ENCODE measurements around the gene OXNAD1.

The OXNAD1 gene

GRCh38 chr3:16331319-16331883, 66.4 kb downstream of the OXNAD1 start:
- Histone ChIP-seq H3K9ac (no peak overlapping the region), H3K36me3 (ENCODE audit: control insufficient read depth, insufficient read depth, low read length) (no peaks in the 10 kb centered on the region), H3K79me2 (no peaks in the 10 kb centered on the region), H3K27me3 (ENCODE audit: control insufficient read depth, insufficient read depth, low read length) (no peaks in the 10 kb centered on the region), H3K4me1 (no peaks in the 10 kb centered on the region), H3K27ac (no peak overlapping the region), H3K9me3 (ENCODE audit: control insufficient read depth, low read length) (no peaks in the 10 kb centered on the region), H2AFZ (no peak overlapping the region), H3K4me2 (ENCODE audit: low read length) (no peak overlapping the region), H3K4me3 (ENCODE audit: low read depth, low read length) (no peak overlapping the region)
- no peak for TF ChIP-seq CTCF (IDR thresholded peaks at IDR 0.05)

GRCh38 chr3:16332904-16333426, 68.0 kb downstream of the OXNAD1 start:
- H3K36me3 ChIP-seq (ENCODE audit: control insufficient read depth, insufficient read depth, low read length) = no peaks in the 10 kb centered on the region
- no peak for TF ChIP-seq CTCF (IDR thresholded peaks at IDR 0.05)
- H3K9ac ChIP-seq = no peak overlapping the region
- no peaks in the 10 kb centered on the region for H3K9me3 ChIP-seq (ENCODE audit: control insufficient read depth, low read length)
- H3K27ac ChIP-seq = no peak overlapping the region
- H3K27me3 ChIP-seq (ENCODE audit: control insufficient read depth, insufficient read depth, low read length) = no peaks in the 10 kb centered on the region
- no peak overlapping the region for H2AFZ ChIP-seq
- no peaks in the 10 kb centered on the region for H3K79me2 ChIP-seq
- H3K4me2 ChIP-seq (ENCODE audit: low read length) = no peak overlapping the region
- H3K4me3 ChIP-seq (ENCODE audit: low read depth, low read length) = no peak overlapping the region
- no peaks in the 10 kb centered on the region for H3K4me1 ChIP-seq

- no peak overlapping the region for H3K27ac ChIP-seq
- no peaks in the 10 kb centered on the region for H3K9me3 ChIP-seq (ENCODE audit: control insufficient read depth, low read length)
- no peak overlapping the region for H3K4me2 ChIP-seq (ENCODE audit: low read length)
- TF ChIP-seq CTCF (IDR thresholded peaks at IDR 0.05) = no peak
- no peaks in the 10 kb centered on the region for H3K4me1 ChIP-seq
- H3K4me3 ChIP-seq (ENCODE audit: low read depth, low read length) = no peak overlapping the region
- no peak overlapping the region for H2AFZ ChIP-seq
- no peaks in the 10 kb centered on the region for H3K36me3 ChIP-seq (ENCODE audit: control insufficient read depth, insufficient read depth, low read length)
- no peak overlapping the region for H3K9ac ChIP-seq
- no peaks in the 10 kb centered on the region for H3K27me3 ChIP-seq (ENCODE audit: control insufficient read depth, insufficient read depth, low read length)
- no peaks in the 10 kb centered on the region for H3K79me2 ChIP-seq
Measured at GRCh38 chr3:16334909-16335308, 69.9 kb downstream of the OXNAD1 start.

GRCh38 chr3:16335333-16335732, 70.3 kb downstream of the OXNAD1 start:
- Histone ChIP-seq H3K79me2 (no peaks in the 10 kb centered on the region), H3K4me3 (ENCODE audit: low read depth, low read length) (no peak overlapping the region), H3K36me3 (ENCODE audit: control insufficient read depth, insufficient read depth, low read length) (no peaks in the 10 kb centered on the region), H2AFZ (no peak overlapping the region), H3K4me2 (ENCODE audit: low read length) (no peak overlapping the region), H3K9ac (no peak overlapping the region), H3K4me1 (no peaks in the 10 kb centered on the region), H3K9me3 (ENCODE audit: control insufficient read depth, low read length) (no peaks in the 10 kb centered on the region), H3K27me3 (ENCODE audit: control insufficient read depth, insufficient read depth, low read length) (no peaks in the 10 kb centered on the region), H3K27ac (no peak overlapping the region)
- TF ChIP-seq CTCF (IDR thresholded peaks at IDR 0.05) = no peak
